ENCODE measurements around the gene MTIF3.

DNA sequence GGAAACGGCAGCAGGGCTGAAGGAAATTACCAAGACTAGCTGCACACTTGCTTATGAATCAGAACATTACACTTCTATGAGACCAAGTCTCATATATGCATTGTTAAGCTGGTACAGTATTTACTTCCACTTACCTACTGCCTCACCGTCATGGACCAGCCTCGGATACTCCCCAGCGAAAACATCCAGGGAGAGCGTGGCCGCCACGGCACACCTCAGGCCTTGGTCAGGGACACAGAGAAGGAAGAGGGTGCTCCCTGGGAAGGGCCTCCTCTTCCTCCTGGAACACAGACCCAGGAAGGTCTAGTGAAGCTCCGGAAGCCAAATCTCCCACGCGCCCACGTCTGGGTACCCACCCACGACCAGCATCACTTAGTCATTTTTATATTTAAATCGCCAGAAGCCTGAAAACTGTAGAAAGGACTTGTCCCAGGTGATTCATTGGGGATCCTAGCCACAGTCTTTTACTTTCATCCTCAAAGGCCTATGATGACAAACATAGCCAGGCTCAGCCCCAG, 24.4 kb upstream of the MTIF3 start:
- TF ChIP-seq, protein P1, sequence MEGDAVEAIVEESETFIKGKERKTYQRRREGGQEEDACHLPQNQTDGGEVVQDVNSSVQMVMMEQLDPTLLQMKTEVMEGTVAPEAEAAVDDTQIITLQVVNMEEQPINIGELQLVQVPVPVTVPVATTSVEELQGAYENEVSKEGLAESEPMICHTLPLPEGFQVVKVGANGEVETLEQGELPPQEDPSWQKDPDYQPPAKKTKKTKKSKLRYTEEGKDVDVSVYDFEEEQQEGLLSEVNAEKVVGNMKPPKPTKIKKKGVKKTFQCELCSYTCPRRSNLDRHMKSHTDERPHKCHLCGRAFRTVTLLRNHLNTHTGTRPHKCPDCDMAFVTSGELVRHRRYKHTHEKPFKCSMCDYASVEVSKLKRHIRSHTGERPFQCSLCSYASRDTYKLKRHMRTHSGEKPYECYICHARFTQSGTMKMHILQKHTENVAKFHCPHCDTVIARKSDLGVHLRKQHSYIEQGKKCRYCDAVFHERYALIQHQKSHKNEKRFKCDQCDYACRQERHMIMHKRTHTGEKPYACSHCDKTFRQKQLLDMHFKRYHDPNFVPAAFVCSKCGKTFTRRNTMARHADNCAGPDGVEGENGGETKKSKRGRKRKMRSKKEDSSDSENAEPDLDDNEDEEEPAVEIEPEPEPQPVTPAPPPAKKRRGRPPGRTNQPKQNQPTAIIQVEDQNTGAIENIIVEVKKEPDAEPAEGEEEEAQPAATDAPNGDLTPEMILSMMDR (IDR thresholded peaks at IDR 0.05; ENCODE audit: insufficient read depth, low read depth, low read length), result no peak
- TF ChIP-seq EZH2 (IDR thresholded peaks at IDR 0.05; ENCODE audit: insufficient read depth, low read length), result no peak

Data from astrocyte (in vitro differentiated cells and primary cell).